ENCODE results near the gene MOSPD2.

DNA sequence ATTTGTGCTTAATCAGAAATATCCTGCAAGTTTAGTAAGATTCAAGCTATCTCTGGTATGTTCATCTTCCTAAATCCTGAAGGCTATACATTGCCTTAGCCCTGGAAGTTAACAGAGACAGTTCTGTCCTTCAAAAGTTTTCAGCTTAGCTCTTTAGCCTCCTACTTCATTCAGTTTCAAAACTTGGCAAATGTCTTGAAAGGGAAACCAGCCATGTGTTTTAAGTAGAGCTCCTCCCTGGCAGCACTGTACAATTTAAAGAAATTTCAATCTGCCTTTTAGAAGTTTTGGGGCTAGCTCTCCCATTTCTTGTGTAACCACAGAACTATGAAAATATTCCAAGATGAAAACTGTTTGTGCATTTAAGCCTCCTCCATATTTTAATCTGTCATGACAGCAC, 47.4 kb upstream of the MOSPD2 start:
- TF ChIP-seq EZH2phosphoT487 (IDR thresholded peaks at IDR 0.05; ENCODE audit: borderline replicate concordance, low read length), result no peak
- TF ChIP-seq, protein P1, sequence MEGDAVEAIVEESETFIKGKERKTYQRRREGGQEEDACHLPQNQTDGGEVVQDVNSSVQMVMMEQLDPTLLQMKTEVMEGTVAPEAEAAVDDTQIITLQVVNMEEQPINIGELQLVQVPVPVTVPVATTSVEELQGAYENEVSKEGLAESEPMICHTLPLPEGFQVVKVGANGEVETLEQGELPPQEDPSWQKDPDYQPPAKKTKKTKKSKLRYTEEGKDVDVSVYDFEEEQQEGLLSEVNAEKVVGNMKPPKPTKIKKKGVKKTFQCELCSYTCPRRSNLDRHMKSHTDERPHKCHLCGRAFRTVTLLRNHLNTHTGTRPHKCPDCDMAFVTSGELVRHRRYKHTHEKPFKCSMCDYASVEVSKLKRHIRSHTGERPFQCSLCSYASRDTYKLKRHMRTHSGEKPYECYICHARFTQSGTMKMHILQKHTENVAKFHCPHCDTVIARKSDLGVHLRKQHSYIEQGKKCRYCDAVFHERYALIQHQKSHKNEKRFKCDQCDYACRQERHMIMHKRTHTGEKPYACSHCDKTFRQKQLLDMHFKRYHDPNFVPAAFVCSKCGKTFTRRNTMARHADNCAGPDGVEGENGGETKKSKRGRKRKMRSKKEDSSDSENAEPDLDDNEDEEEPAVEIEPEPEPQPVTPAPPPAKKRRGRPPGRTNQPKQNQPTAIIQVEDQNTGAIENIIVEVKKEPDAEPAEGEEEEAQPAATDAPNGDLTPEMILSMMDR (conservative IDR thresholded peaks at IDR 0.05; ENCODE audit: low read depth, low read length), result no peak

Measured in PC-3 (cell line).